Keratinocyte (primary cell): ENCODE results near the gene ITPKB. TPM values are rescaled to one million over a fixed set of nuclear protein-coding genes. Genes with fewer than 3 reads are reported as not detected.

Source experiments
- DNase-seq: peaks from one replicate; pipeline ENCODE4 v3.0.0-alpha.2; 2011; ENCODE audit warnings: low read depth, missing footprints, low spot score
- FAIRE-seq: peaks from 2 replicates; lab custom pipeline; 2011; peaks lifted over from hg19 to GRCh38; lab: Jason Lieb, UNC
- H2AFZ ChIP-seq: 2 replicates; pipeline ENCODE4 v1.6.0; 2012; ENCODE audit warnings: low read length, control low read depth, inconsistent platforms; ENCODE audit not compliant: control insufficient read depth
- H3K27ac ChIP-seq: 2 replicates; pipeline ENCODE4 v1.5.1; 2011; ENCODE audit warnings: low read length; ENCODE audit not compliant: control insufficient read depth, insufficient read depth
- H3K27me3 ChIP-seq: 3 replicates; pipeline ENCODE4 v1.6.0; 2011; ENCODE audit warnings: low read length; ENCODE audit not compliant: control insufficient read depth, insufficient read depth; ENCODE audit errors: extremely low read depth
- H3K36me3 ChIP-seq, 2 experiments: 2 replicates in 1 of 2; 3 replicates in 1 of 2; pipeline ENCODE4 v1.5.1; 2011; ENCODE audit warnings: low read length in 2 of 2, mild to moderate bottlenecking in 1 of 2; ENCODE audit not compliant: control insufficient read depth in 2 of 2, insufficient read depth in 2 of 2; ENCODE audit errors: extremely low read depth in 1 of 2
- H3K4me1 ChIP-seq: 3 replicates; pipeline ENCODE4 v1.5.1; 2011; ENCODE audit warnings: low read length; ENCODE audit not compliant: control insufficient read depth, insufficient read depth; ENCODE audit errors: extremely low read depth
- H3K4me2 ChIP-seq: 3 replicates; pipeline ENCODE4 v1.6.0; 2011; ENCODE audit warnings: low read depth, low read length; ENCODE audit not compliant: control insufficient read depth, insufficient read depth; ENCODE audit errors: extremely low read depth
- H3K4me3 ChIP-seq, 3 experiments: fragments of 200-600 bp in 1 of 3; sonication (generic) in 1 of 3; 2 replicates in 2 of 3; 3 replicates in 1 of 3; pipeline ENCODE4 v1.5.1; 2011 to 2016; ENCODE audit warnings: low read length in 3 of 3, mild to moderate bottlenecking in 3 of 3, control low read depth in 2 of 3, inconsistent platforms in 1 of 3, low read depth in 1 of 3, mixed read lengths in 1 of 3, mixed run types in 1 of 3, moderate library complexity in 1 of 3; ENCODE audit not compliant: control insufficient read depth in 2 of 3, insufficient read depth in 2 of 3; ENCODE audit errors: extremely low read depth in 1 of 3
- H3K79me2 ChIP-seq: 2 replicates; pipeline ENCODE4 v1.6.0; 2012; ENCODE audit warnings: low read length; ENCODE audit not compliant: control insufficient read depth, insufficient read depth
- H3K9ac ChIP-seq: 3 replicates; pipeline ENCODE4 v1.6.0; 2011; ENCODE audit warnings: low read length; ENCODE audit not compliant: control insufficient read depth, insufficient read depth; ENCODE audit errors: extremely low read depth
- H3K9me1 ChIP-seq: 3 replicates; pipeline ENCODE4 v1.6.0; 2011; ENCODE audit warnings: low read length; ENCODE audit not compliant: control insufficient read depth, insufficient read depth; ENCODE audit errors: extremely low read depth
- H3K9me3 ChIP-seq: 2 replicates; pipeline ENCODE4 v1.5.1; 2012; ENCODE audit warnings: low read depth, low read length; ENCODE audit not compliant: control insufficient read depth
- H4K20me1 ChIP-seq: 3 replicates; pipeline ENCODE4 v1.6.0; 2011; ENCODE audit warnings: low read length; ENCODE audit not compliant: control insufficient read depth, insufficient read depth; ENCODE audit errors: extremely low read depth
- CTCF ChIP-seq, 3 experiments: IDR thresholded peaks in 1 of 3; conservative IDR thresholded peaks in 1 of 3; optimal IDR thresholded peaks in 1 of 3; 2 replicates in 2 of 3; 3 replicates in 1 of 3; pipeline versions ENCODE3 to v1.5.1; 2011; ENCODE audit warnings: low read length in 3 of 3, mild to moderate bottlenecking in 3 of 3, moderate library complexity in 2 of 3, control low read depth in 1 of 3, inconsistent platforms in 1 of 3; ENCODE audit not compliant: insufficient read depth in 2 of 3; ENCODE audit errors: extremely low read depth in 1 of 3
- EZH2 ChIP-seq: IDR thresholded peaks from one replicate; pipeline ENCODE4 v1.6.1; 2012; ENCODE audit warnings: inconsistent platforms, mild to moderate bottlenecking, low read length, moderate library complexity
- dilution Hi-C: fragments of 300-500 bp; cut with MboI; formaldehyde crosslinking; loops from one replicate; pipeline ENCODE4 v1.7.0; 2020; ENCODE audit warnings: low sequenced_read_pairs; ENCODE audit not compliant: extremely low pct_ligation_motif_present
- polyA plus RNA-seq, 5 experiments: library from polyadenylated mRNA; depleted of rRNA in 3 of 5; stranded (reverse) in 3 of 5; stranded (forward) in 1 of 5; unstranded in 1 of 5; fragments of >200 nt; gene quantifications; 1 replicate in 1 of 5; 2 replicates in 3 of 5; 3 replicates in 1 of 5; pipeline versions ENCODE4 v1.2.1 to v1.2.3, GENCODE V29; 2011 to 2012; ENCODE audit warnings: missing spikeins in 2 of 5, low read depth in 1 of 5, low replicate concordance in 1 of 5

The ITPKB gene
- polyA plus RNA-seq, 1 donor (not counting 4 experiments of a cell fraction or from before 2014, with no cell fraction given): 3.2 TPM

DNA sequence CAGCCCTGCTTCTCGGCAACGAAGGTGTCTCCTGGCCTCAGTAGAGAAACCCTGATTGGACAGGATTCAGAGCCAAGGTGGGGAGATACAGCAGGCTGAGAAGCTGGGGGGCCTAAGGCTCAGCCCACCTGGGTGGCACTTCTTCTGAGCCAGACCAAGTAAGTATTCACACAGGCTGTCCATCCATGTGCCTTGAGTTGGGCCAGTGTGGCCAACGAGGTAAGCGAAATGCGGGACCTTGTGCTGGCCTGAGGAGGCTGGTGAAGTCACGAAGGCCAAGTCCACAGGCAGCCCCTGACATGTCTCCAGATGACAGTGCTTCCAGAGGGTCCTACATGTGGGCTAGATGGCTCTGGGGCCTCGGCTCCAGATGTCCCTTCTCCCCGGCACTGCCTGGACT is 91.4 kb downstream of the ITPKB start:
- TF ChIP-seq EZH2 (no peak), CTCF (optimal IDR thresholded peaks at IDR 0.05 in 1 of 3, IDR thresholded peaks at IDR 0.05 in 1 of 3, conservative IDR thresholded peaks at IDR 0.05 in 1 of 3; ENCODE audit: extremely low read depth in 1 of 3, insufficient read depth in 2 of 3, low read length in 3 of 3) (no peak)
- Histone ChIP-seq H3K9ac (no peak overlapping the region), H3K27ac (no peak overlapping the region), H3K79me2 (no peaks in the 10 kb centered on the region), H3K9me1 (no peaks in the 10 kb centered on the region), H3K4me2 (no peak overlapping the region), H2AFZ (no peak overlapping the region), H3K36me3 (peaks cover 3 to 5% of the 10 kb centered on the region in 2 experiments), H3K4me3 (no peak overlapping the region), H3K4me1 (peaks cover 10% of the 10 kb centered on the region), H3K9me3 (no peaks in the 10 kb centered on the region), H3K27me3 (no peaks in the 10 kb centered on the region), H4K20me1 (peaks cover 3% of the 10 kb centered on the region)
- dilution Hi-C loops: no loop called here
- no peak for FAIRE-seq
- DNase-seq: no peak

DNA sequence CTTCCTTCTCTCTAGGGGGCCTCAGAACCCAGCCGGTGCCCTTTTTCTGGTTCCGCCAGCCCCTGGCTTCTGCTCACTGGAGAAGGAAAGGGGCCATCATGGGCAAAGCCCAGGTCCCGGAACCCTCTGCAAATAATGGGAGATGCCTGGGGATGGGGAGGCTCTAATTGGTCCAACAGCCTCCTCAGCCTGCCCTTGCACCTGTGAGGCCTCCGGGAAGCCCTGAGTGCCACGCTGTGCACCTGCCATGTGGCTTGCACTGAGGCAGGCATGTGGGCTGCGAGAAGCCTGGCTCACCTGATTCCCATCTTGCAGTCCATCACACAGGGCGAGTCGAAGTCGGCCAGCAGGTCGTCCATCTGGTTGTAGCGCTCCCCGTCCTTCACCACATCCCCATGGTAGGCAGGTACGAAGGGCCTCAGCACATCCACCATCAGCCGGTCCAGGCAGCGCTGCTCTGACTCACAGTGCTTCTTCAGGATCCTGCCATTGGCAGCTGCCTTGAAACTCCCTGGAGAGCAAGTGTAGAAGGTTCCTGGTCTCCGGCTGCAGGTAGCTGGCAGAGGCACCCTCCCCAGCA is 92.1 kb downstream of the ITPKB start:
- H3K9me1 ChIP-seq: no peaks in the 10 kb centered on the region
- no peak overlapping the region for H3K9ac ChIP-seq
- H3K9me3 ChIP-seq: no peaks in the 10 kb centered on the region
- TF ChIP-seq CTCF (optimal IDR thresholded peaks at IDR 0.05 in 1 of 3, IDR thresholded peaks at IDR 0.05 in 1 of 3, conservative IDR thresholded peaks at IDR 0.05 in 1 of 3; ENCODE audit: extremely low read depth in 1 of 3, insufficient read depth in 2 of 3, low read length in 3 of 3) (no peak), EZH2 (no peak)
- H3K79me2 ChIP-seq: no peaks in the 10 kb centered on the region
- H3K4me2 ChIP-seq: no peak overlapping the region
- H4K20me1 ChIP-seq: peaks cover 3% of the 10 kb centered on the region
- peaks cover 3 to 5% of the 10 kb centered on the region in 2 experiments for H3K36me3 ChIP-seq
- FAIRE-seq: no peak
- no peak overlapping the region for H3K4me3 ChIP-seq
- no peak for DNase-seq
- dilution Hi-C loops: no loop called here
- H2AFZ ChIP-seq: no peak overlapping the region
- H3K27ac ChIP-seq: no peak overlapping the region
- H3K4me1 ChIP-seq: peaks cover 10% of the 10 kb centered on the region
- no peaks in the 10 kb centered on the region for H3K27me3 ChIP-seq
